ENCODE measurements around the gene TNFAIP8. TPM values are rescaled to one million over a fixed set of nuclear protein-coding genes. Genes with fewer than 3 reads are reported as not detected.
A peak's percentile ranks its signal among the peaks of the same experiment; 100 is the strongest.

The TNFAIP8 gene
- total and polyA plus RNA-seq, 2 of the 13 experiments (the other 11 are each of a cell fraction or from before 2014, with no cell fraction given), result 6.4 to 11.2 TPM

DNA sequence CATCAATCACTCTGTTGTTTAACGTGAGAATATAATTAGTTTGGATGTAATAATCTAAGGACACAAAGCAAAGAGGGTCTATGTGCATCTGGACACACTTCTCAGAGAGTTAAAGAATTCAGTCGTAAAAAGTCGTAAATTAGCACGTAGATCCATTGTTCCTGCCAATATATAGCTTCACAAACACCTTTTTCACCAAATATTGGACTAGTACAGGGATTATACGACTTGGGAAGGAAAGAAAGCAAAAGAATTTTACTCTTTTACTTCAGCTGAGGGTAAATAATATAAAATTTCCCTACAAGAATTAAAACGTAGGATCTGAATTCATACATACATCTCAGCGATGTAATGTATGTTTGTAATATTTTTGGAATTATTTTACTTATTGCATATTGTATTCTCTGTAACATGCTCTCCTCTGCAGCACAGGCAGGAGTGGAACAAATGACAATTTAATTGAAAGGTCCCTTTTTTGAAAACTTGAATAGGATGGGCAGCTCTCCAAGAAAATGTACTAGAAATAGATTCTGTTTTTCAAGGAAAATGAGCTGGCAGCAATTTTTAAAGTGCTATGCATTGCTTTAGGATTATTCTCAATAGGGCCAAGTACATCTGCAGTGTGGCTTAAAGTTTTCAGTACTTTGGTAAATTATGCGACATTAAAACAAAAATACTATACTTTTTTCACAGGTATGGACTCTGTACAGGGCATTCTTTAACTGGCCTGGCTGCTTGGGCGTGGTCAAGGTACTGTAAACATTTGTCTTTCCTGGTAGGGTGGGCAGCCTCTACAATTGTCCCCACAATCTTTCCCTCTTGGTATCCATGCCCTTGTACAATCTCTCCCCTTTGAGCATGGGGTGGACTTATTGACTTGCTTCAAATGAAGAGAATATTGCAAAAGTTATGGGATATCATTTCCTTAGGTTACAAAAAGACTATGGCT, 56.7 kb downstream of the TNFAIP8 start:
- no peak overlapping the region for H3K9ac ChIP-seq (ENCODE audit: insufficient read depth, low read depth, low read length)
- no peaks in the 10 kb centered on the region for H3K9me3 ChIP-seq (ENCODE audit: low read length)
- H3K4me3 ChIP-seq (replicated peaks in 1 of 3; ENCODE audit: insufficient read depth in 1 of 3, low read depth in 2 of 3, low read length in 3 of 3), result peak overlapping the region in 2 of 3 experiments; percentile 53 to 61; a peak in 2 of 6 replicates
- 25% methylated on average over 9 of the region's 9 CpGs for WGBS (ENCODE audit: low lambda C conversion rate)
- no peak overlapping the region for H3K27ac ChIP-seq (ENCODE audit: extremely low read length, insufficient read depth, low read length)
- H3K4me1 ChIP-seq (ENCODE audit: insufficient read depth, low read length), result peaks cover 15% of the 10 kb centered on the region
- ATAC-seq (peak; percentile 24; the same call in 2 of the 3 replicates), FAIRE-seq (no peak), DNase-seq (ENCODE audit: low spot score) (no peak)
- intact Hi-C loops (cut with micrococcal nuclease; ENCODE audit: unreplicated experiment) (loop anchor here (1.0 to 5.0 kb wide), 6 partner anchors 95 to 424 kb away; partner anchors contain the start of genes DMXL1 and DTWD2), in situ Hi-C loops (cut with HindIII; ENCODE audit: extremely low pct_ligation_motif_present, low pct_unique_long_range_greater_than_20kb) (loop anchor here (10.0 kb wide), 2 partner anchors 388 to 428 kb away; partner anchors contain the start of gene DTWD2)
- no peaks in the 10 kb centered on the region for H3K36me3 ChIP-seq (replicated peaks in 1 of 2; ENCODE audit: control insufficient read depth in 1 of 2, insufficient read depth in 2 of 2, low read length in 2 of 2)
- 0 out of 5 replicates have a peak, but pooled peaks cover 0 to 1% of the 10 kb centered on the region in 2 experiments for H3K27me3 ChIP-seq (ENCODE audit: control insufficient read depth in 1 of 2, insufficient read depth in 2 of 2, low read length in 2 of 2)
- ChIA-PET POLR2A (interaction anchor here (0.8 kb wide), 1 partner anchor 113 kb away, joined by 3 read pairs; no protein-coding TSS in a partner anchor), CTCF (ENCODE audit: low intra/inter-chr PET ratio, low total read pairs) (interaction anchor here (1.3 to 3.7 kb wide), 3 partner anchors 145 to 425 kb away, joined by 3 to 44 read pairs (median 14); partner anchors contain the start of gene DTWD2)
- peak overlapping the region; percentile 91 for H3K4me2 ChIP-seq (ENCODE audit: low read depth, low read length)
- H2AFZ ChIP-seq (ENCODE audit: low read length), result peak overlapping the region; percentile 85
- H3K79me2 ChIP-seq (ENCODE audit: insufficient read depth, low read length), result no peaks in the 10 kb centered on the region
- H4K20me1 ChIP-seq (ENCODE audit: insufficient read depth, low read length), result no peaks in the 10 kb centered on the region
- BruUV-seq (replicated peaks), result no TSS peak
- TF ChIP-seq MATR3 (CRISPR knock-in tag; IDR thresholded peaks at IDR 0.05), result no peak
- no peak for TF ChIP-seq ZNF20 (CRISPR knock-in tag; IDR thresholded peaks at IDR 0.05)
- TF ChIP-seq SUZ12 (IDR thresholded peaks at IDR 0.05; ENCODE audit: low read depth, low read length), result no peak
- TF ChIP-seq, protein P1, sequence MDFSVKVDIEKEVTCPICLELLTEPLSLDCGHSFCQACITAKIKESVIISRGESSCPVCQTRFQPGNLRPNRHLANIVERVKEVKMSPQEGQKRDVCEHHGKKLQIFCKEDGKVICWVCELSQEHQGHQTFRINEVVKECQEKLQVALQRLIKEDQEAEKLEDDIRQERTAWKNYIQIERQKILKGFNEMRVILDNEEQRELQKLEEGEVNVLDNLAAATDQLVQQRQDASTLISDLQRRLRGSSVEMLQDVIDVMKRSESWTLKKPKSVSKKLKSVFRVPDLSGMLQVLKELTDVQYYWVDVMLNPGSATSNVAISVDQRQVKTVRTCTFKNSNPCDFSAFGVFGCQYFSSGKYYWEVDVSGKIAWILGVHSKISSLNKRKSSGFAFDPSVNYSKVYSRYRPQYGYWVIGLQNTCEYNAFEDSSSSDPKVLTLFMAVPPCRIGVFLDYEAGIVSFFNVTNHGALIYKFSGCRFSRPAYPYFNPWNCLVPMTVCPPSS (IDR thresholded peaks at IDR 0.05), result no peak
- TF ChIP-seq TFDP1 (CRISPR knock-in tag; IDR thresholded peaks at IDR 0.05; ENCODE audit: borderline replicate concordance), result no peak
- TF ChIP-seq, protein P2, sequence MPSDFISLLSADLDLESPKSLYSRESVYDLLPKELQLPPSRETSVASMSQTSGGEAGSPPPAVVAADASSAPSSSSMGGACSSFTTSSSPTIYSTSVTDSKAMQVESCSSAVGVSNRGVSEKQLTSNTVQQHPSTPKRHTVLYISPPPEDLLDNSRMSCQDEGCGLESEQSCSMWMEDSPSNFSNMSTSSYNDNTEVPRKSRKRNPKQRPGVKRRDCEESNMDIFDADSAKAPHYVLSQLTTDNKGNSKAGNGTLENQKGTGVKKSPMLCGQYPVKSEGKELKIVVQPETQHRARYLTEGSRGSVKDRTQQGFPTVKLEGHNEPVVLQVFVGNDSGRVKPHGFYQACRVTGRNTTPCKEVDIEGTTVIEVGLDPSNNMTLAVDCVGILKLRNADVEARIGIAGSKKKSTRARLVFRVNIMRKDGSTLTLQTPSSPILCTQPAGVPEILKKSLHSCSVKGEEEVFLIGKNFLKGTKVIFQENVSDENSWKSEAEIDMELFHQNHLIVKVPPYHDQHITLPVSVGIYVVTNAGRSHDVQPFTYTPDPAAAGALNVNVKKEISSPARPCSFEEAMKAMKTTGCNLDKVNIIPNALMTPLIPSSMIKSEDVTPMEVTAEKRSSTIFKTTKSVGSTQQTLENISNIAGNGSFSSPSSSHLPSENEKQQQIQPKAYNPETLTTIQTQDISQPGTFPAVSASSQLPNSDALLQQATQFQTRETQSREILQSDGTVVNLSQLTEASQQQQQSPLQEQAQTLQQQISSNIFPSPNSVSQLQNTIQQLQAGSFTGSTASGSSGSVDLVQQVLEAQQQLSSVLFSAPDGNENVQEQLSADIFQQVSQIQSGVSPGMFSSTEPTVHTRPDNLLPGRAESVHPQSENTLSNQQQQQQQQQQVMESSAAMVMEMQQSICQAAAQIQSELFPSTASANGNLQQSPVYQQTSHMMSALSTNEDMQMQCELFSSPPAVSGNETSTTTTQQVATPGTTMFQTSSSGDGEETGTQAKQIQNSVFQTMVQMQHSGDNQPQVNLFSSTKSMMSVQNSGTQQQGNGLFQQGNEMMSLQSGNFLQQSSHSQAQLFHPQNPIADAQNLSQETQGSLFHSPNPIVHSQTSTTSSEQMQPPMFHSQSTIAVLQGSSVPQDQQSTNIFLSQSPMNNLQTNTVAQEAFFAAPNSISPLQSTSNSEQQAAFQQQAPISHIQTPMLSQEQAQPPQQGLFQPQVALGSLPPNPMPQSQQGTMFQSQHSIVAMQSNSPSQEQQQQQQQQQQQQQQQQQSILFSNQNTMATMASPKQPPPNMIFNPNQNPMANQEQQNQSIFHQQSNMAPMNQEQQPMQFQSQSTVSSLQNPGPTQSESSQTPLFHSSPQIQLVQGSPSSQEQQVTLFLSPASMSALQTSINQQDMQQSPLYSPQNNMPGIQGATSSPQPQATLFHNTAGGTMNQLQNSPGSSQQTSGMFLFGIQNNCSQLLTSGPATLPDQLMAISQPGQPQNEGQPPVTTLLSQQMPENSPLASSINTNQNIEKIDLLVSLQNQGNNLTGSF (CRISPR knock-in tag; IDR thresholded peaks at IDR 0.05), result no peak
- no peak for TF ChIP-seq NFRKB (IDR thresholded peaks at IDR 0.05)
- TF ChIP-seq ZIK1 (CRISPR knock-in tag; IDR thresholded peaks at IDR 0.05; ENCODE audit: borderline replicate concordance, low read depth), result no peak
- no peak for TF ChIP-seq ZNF251 (CRISPR knock-in tag; IDR thresholded peaks at IDR 0.05)
- no peak for TF ChIP-seq ZZZ3 (CRISPR knock-in tag; IDR thresholded peaks at IDR 0.05; ENCODE audit: borderline replicate concordance)
- TF ChIP-seq, protein P3, sequence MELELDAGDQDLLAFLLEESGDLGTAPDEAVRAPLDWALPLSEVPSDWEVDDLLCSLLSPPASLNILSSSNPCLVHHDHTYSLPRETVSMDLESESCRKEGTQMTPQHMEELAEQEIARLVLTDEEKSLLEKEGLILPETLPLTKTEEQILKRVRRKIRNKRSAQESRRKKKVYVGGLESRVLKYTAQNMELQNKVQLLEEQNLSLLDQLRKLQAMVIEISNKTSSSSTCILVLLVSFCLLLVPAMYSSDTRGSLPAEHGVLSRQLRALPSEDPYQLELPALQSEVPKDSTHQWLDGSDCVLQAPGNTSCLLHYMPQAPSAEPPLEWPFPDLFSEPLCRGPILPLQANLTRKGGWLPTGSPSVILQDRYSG (CRISPR knock-in tag; IDR thresholded peaks at IDR 0.05), result no peak
- TF ChIP-seq POLR2AphosphoS5 (IDR thresholded peaks at IDR 0.05; ENCODE audit: low read depth, low read length), result no peak
- TF ChIP-seq PRPF4 (IDR thresholded peaks at IDR 0.05; ENCODE audit: low read depth, low read length, poor library complexity, severe bottlenecking), result no peak
- TF ChIP-seq FOXJ3 (CRISPR knock-in tag; IDR thresholded peaks at IDR 0.05; ENCODE audit: borderline replicate concordance), result no peak

All from HepG2 (cell line).